ENCODE results near the gene RRAGA.
"Not testable (repeated sequence)": the region's sequence is repeated elsewhere in the genome, so short reads cannot be mapped to it uniquely, and the experiment has no call there.

The RRAGA gene

DNA sequence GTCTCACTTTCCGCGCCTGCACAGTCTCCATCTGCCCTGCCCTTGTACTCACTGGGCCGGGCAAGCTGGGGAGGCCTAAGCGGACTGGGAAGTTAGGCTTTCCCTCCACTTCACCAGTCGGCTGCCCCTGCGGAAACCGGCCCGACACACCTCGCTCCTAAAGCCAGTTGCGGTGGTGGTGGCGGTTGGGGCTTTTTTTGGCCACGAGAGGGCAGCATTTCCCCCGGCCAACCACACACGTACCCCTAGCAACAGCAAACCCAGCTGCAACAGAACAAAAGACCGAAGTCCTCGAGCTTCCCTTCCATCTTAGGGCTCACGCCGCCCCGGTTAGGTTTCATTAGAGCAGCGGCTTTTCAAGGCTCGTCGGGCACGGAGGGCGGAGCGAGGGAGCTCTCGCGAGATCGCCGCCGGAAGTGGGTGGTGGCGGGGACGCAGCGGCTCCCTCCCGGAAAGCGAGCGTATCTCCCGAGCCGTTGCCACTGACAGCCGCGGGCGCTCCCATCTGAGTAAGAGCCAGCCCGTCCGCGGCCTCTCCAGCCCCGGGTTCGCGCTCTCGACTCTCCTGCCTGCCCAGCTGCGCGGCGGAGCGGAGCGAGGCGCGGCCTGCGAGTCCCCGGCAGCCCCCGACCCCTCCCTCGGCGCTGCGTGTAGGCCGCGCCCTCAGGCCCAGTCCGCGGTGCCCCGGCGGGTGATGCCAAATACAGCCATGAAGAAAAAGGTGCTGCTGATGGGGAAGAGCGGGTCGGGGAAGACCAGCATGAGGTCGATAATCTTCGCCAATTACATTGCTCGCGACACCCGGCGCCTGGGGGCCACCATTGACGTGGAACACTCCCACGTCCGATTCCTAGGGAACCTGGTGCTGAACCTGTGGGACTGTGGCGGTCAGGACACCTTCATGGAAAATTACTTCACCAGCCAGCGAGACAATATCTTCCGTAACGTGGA, at the start of gene RRAGA:
Gene RRAGA, plus strand, starts transcription at position 462 of the 951 bp plus-strand sequence. Its CDS starts 233 bp downstream, at position 695.
- peak; percentile 98 for DNase-seq

DNA sequence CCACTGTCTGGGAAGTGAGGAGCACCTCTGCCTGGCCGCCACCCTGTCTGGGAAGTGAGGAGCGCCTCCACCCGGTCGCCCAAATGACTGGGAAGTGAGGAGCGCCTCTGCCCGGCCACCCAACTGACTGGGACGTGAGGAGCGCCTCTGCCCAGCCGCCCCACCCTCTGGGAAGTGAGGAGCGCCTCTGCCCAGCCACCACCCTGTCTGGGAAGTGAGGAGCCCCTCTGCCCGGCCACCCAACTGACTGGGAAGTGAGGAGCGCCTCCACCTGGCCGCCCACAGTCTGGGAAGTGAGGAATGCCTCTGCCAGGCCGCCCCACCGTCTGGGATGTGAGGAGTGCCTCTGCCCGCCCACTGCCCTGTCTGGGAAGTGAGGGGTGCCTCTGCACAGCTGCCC, 49.1 kb upstream of the RRAGA start:
- no peak for DNase-seq

DNA sequence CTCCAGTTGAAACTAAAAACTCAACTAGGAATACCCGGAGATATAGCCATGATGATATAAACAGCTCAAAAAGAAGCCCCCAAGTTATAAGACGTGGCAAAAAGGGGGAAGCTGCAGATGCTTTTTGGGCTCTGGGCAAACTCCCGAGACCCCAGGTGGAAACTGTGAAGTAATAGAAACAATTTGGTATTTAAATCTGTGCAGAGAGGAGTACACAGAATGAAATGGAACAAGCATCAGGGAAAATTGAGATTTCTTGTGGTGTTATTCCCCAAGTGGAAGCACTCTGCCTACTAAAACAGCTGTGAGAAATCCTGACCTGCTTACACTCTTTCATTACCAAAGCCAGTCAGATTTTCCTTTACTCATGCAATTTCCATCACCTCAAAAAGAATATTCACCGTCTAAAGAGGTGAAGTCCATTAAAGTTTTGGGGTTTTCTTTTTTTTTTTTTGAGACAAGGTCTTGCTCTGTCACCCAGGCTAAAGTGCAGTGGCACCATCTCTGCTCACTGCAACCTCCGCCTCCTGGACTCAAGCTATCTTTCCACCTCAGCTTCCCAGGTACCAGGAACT, 39.7 kb upstream of the RRAGA start:
- DNase-seq: no peak

DNA sequence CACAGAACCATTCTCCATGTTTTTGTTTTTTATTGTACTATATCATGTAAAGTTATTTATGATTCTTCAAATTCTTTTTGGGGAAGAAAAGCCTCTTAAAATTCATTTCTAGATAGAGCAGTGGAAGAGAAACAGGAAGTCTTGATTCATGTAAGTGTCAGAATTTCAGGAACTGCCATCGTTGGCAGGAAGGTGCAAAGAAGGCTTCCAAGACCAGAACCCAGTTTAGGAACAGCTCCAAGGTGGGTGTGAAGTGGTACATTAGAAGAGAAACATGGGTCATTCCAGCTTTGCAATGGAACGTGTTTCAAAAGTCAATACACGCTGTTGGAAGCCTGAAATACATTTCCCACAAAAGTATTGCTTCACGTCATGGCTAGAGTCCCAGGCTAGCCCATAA, 31.0 kb upstream of the RRAGA start:
- no peak for DNase-seq

GRCh38 chr9:19020886-19021455, 28.3 kb upstream of the RRAGA start:
- no peak for DNase-seq

- DNase-seq: not testable (repeated sequence)
These were observed 27.6 kb upstream of the RRAGA start for GRCh38 chr9:19021649-19022048.

DNA sequence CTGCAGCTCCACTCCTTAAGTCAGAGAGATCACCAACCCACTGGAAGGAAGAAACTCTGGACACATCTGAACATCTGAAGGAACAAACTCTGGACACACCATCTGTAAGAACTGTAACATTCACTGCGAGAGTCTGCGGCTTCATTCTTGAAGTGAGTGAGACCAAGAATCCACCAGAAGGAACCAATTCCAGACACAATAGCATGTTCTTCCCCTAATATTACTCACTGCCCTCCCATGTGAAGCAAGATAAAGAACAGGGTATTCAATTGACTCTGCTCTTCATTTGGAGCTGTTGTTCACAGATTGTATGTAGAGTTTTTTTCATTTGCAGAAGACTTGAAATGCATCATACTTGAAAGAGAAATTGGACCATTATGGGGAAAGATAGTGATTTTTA, 27.0 kb upstream of the RRAGA start:
- DNase-seq: no peak

DNA sequence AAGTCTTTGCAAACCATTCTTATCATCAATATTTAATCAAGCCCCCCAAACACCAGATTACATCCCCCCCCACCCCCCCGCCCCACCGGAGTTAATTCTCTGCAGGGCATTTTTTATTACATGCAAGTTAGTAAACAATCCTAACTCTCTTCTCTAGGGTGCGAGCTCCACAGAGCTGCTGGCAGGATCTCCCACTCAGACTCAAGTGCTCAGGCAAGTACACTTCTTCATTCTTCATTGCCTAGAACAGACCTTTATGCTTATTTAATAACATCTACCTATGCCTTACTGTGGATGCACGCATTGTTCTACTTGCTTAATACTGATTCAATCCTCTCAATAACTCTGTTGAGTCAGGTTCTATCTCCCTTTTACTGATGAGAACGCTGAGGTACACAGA, 26.1 kb upstream of the RRAGA start:
- no peak for DNase-seq

- no peak for DNase-seq
These were observed 22.9 kb upstream of the RRAGA start for GRCh38 chr9:19026375-19026774.

GRCh38 chr9:19027825-19028224, 21.4 kb upstream of the RRAGA start:
- no peak for DNase-seq

DNA sequence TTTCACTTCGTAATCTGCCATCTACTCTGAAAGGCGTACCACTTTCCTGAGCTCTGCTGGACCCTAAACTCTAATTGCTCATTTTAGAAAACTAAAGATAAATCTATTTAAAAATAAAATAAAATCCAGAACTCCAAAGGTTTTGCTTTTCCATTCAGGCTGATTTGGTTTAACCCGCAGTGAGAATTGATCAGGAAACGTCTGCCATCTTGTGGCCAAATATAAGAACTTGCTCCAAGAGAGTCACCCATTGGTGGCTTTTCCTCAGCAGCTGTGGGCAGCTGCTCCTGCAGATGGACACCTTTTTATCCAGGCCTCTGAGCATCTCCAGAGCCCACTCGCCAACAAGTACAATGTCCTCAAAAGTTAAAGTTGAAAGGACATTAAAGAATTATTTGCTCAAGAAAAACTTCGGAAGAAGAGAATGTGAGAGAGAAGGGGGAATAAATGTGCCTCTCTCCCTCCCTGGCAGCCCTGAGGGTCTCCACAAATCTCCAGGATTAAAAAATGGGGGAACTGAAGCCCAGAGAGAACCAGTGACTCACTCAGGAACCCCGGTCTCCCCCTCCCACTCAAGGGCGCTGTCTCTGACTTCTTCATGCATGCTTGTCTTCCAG, 20.3 kb upstream of the RRAGA start:
- DNase-seq: peak; percentile 68

GRCh38 chr9:19030899-19031298, 18.3 kb upstream of the RRAGA start:
- DNase-seq: no peak

DNA sequence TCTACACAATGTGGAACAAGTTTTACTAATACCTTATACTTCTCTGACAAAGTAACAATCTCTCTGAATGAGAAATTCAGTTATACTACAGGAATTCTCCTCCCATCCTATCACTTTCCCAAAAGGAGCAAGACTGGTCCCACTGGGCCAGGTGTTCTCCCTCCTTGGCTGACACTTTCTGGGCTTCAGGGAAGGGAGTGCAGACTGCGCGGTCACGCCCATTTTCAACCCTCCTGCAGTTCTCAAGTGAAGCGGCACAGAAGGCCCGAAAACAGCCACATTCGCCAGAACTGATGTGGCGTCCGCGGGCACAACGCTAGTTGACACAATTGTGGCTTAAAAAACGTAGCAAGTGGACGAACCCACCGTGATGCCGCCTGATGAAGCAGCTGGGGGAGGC, 16.8 kb upstream of the RRAGA start:
- DNase-seq: no peak

- DNase-seq: no peak
These were observed 16.2 kb upstream of the RRAGA start, which contains the start of gene SAXO1 for GRCh38 chr9:19033015-19033414. Gene SAXO1, minus strand, starts transcription at chr9:19033209. Its CDS starts 301 bp downstream, at chr9:19032908.

DNA sequence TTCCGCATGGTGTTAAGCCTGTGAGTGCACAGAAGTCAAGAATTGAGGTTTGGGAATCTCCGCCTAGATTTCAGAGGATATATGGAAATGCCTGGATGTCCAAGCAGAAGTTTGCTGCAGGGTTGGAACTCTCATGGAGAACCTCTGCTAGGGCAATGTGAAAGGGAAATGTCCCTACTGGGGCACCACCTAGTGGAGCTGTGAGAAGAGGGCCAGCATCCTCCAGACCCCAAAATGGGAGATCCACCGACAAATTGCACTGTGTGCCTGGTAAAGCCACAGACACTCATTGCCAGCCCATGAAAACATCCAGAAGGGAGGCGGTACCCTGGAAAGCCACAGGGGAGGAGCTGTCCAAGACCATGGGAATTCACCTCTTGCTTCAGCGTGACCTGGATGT, 12.6 kb upstream of the RRAGA start:
- DNase-seq: no peak

GRCh38 chr9:19049917-19050636, 850 bp downstream of the RRAGA start:
- DNase-seq: no peak

GRCh38 chr9:19050637-19051591, 1.7 kb downstream of the RRAGA start:
- no peak for DNase-seq

- DNase-seq: no peak
These were observed 7.8 kb downstream of the RRAGA start for GRCh38 chr9:19057033-19057432.

- DNase-seq: no peak
These were observed 25.0 kb downstream of the RRAGA start for GRCh38 chr9:19074229-19074628.

GRCh38 chr9:19074836-19075235, 25.6 kb downstream of the RRAGA start:
- no peak for DNase-seq

GRCh38 chr9:19085295-19085694, 36.1 kb downstream of the RRAGA start:
- peak; percentile 11 for DNase-seq

Measured in NCI-H748 treated with DMSO at 0.1 percent for 48 hours (cell line).